Lower leg skin (tissue), 4 donors: ENCODE results near the gene ZNF746. TPM values are rescaled to one million over a fixed set of nuclear protein-coding genes. Genes with fewer than 3 reads are reported as not detected.

Experiments
- DNase-seq, 2 donors: peaks; one replicate each; pipeline ENCODE4 v3.0.0-alpha.2; 2019; ENCODE audit warnings: low spot score in 2 of 2
- H3K4me3 ChIP-seq: fragments of 200-600 bp; sonication (generic); 2 replicates; pipeline ENCODE4 v1.5.1; 2017; ENCODE audit warnings: mild to moderate bottlenecking, low read depth; ENCODE audit not compliant: poor library complexity, severe bottlenecking
- CTCF ChIP-seq, 3 donors: fragments of 450-650 bp; IDR thresholded peaks; one replicate each; pipeline ENCODE4 v1.5.1; 2016; ENCODE audit warnings: antibody characterized with exemption in 3 of 3, mild to moderate bottlenecking in 3 of 3, moderate library complexity in 2 of 3
- POLR2A ChIP-seq, 2 donors: fragments of 450-650 bp; IDR thresholded peaks; one replicate each; pipeline ENCODE4 v1.6.1; 2016 to 2017; ENCODE audit warnings: antibody characterized with exemption in 2 of 2, mild to moderate bottlenecking in 1 of 2, moderate library complexity in 1 of 2
- WGBS, 2 donors: methylation state at CpG; one replicate each; pipeline ENCODE4 v1.1.5; 2018; 5-methylcytosine and 5-hydroxymethylcytosine counted together
- intact Hi-C: fragments of 100-400 bp; cut with DNase I; formaldehyde crosslinking; loops from one replicate; pipeline ENCODE4 v1.15.0; 2023; ENCODE audit warnings: low total_unique reads
- total RNA-seq, 4 donors: library from RNA; depleted of rRNA; stranded (reverse); fragments of >200 nt; gene quantifications; one replicate each; pipeline ENCODE4 v1.1.0, GENCODE V29; 2016

Gene ZNF746
- total RNA-seq, 4 donors from 2014 or later, result 21.6 to 26.3 (median 23.8) TPM

GRCh38 chr7:149456506-149457421 is 40.8 kb downstream of the ZNF746 start:
- TF ChIP-seq CTCF (IDR thresholded peaks at IDR 0.05), result no peak
- no peak for TF ChIP-seq POLR2A (IDR thresholded peaks at IDR 0.05)
- intact Hi-C loops, result no loop called here
- peak overlapping the region; percentile 4 for H3K4me3 ChIP-seq
- DNase-seq, result peak in 1 of 2 donors; percentile 59
- WGBS, 2 donors, result 89 to 93% methylated on average over 11 of the region's 11 CpGs

GRCh38 chr7:149455175-149455950 is 42.2 kb downstream of the ZNF746 start:
- intact Hi-C loops, result no loop called here
- TF ChIP-seq POLR2A (IDR thresholded peaks at IDR 0.05), result no peak
- no peak for TF ChIP-seq CTCF (IDR thresholded peaks at IDR 0.05)
- WGBS, 2 donors, result 89 to 92% methylated on average over 24 of the region's 24 CpGs
- H3K4me3 ChIP-seq, result no peak overlapping the region
- DNase-seq, result peak in 1 of 2 donors; percentile 80

- 95 to 96% methylated on average over 5 of the region's 5 CpGs for whole genome bisulfite sequencing, 2 donors
- no peak overlapping the region for H3K4me3 ChIP-seq
- TF ChIP-seq POLR2A (IDR thresholded peaks at IDR 0.05) (no peak), CTCF (IDR thresholded peaks at IDR 0.05) (no peak)
- DNase-seq, result peak in 1 of 2 donors; percentile 17
- intact Hi-C loops, result no loop called here
These were observed 42.9 kb downstream of the ZNF746 start for GRCh38 chr7:149454750-149455149.

GRCh38 chr7:149454006-149454405 is 43.6 kb downstream of the ZNF746 start:
- intact Hi-C loops, result no loop called here
- H3K4me3 ChIP-seq, result no peak overlapping the region
- WGBS, 2 donors, result 91 to 92% methylated on average over 10 of the region's 10 CpGs
- TF ChIP-seq POLR2A (IDR thresholded peaks at IDR 0.05) (no peak), CTCF (IDR thresholded peaks at IDR 0.05) (no peak)
- DNase-seq, result peak in 1 of 2 donors; percentile 31

GRCh38 chr7:149450821-149451220 is 46.8 kb downstream of the ZNF746 start:
- 93 to 95% methylated on average over 10 of the region's 10 CpGs for WGBS, 2 donors
- H3K4me3 ChIP-seq, result no peak overlapping the region
- intact Hi-C loops, result no loop called here
- TF ChIP-seq CTCF (IDR thresholded peaks at IDR 0.05) (no peak), POLR2A (IDR thresholded peaks at IDR 0.05) (no peak)
- DNase-seq, result peak in 1 of 2 donors; percentile 58
